ENCODE results near the gene EFS. TPM values are rescaled to one million over a fixed set of nuclear protein-coding genes. Genes with fewer than 3 reads are reported as not detected.
A peak's percentile ranks its signal among the peaks of the same experiment; 100 is the strongest.

EFS gene
- total RNA-seq, 2 donors from 2014 or later = not detected

GRCh38 chr14:23361320-23361719 is 3.7 kb downstream of the EFS start:
- no peaks in the 10 kb centered on the region for H3K4me1 Mint-ChIP-seq
- H3K27me3 Mint-ChIP-seq = peaks cover 15% of the 10 kb centered on the region
- no peak overlapping the region for H3K4me3 Mint-ChIP-seq
- no peaks in the 10 kb centered on the region for H3K36me3 Mint-ChIP-seq (ENCODE audit: low read depth)
- no peaks in the 10 kb centered on the region for H3K9me3 Mint-ChIP-seq
- H3K27ac Mint-ChIP-seq = peak overlapping the region; percentile 39
- peak; percentile 71 for ATAC-seq (replicated peaks)

DNA sequence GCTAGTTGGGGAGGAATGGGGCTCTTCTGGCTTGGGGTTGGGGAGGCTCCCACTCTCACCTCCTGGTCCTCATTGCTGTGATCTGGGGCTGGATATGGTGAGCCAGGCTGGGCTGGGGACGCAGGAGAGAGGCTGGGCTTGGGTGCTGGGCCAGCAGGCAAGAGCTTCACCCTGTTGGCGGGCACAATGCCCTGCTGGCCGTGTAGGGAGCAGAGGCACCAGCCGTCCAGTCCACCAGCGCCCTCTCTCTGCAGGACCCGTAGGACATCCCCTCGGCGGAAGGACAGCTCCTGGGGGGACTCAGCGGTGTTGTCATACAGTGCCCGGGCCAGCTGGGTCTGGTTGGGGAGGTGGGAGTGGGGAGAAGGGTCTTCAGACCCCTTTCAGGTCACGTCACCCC is 4.5 kb downstream of the EFS start:
- no peaks in the 10 kb centered on the region for H3K36me3 Mint-ChIP-seq (ENCODE audit: low read depth)
- H3K27me3 Mint-ChIP-seq = peaks cover 15% of the 10 kb centered on the region
- peak overlapping the region; percentile 39 for H3K27ac Mint-ChIP-seq
- no peaks in the 10 kb centered on the region for H3K9me3 Mint-ChIP-seq
- H3K4me1 Mint-ChIP-seq = no peaks in the 10 kb centered on the region
- ATAC-seq (replicated peaks) = no peak
- H3K4me3 Mint-ChIP-seq = no peak overlapping the region

DNA sequence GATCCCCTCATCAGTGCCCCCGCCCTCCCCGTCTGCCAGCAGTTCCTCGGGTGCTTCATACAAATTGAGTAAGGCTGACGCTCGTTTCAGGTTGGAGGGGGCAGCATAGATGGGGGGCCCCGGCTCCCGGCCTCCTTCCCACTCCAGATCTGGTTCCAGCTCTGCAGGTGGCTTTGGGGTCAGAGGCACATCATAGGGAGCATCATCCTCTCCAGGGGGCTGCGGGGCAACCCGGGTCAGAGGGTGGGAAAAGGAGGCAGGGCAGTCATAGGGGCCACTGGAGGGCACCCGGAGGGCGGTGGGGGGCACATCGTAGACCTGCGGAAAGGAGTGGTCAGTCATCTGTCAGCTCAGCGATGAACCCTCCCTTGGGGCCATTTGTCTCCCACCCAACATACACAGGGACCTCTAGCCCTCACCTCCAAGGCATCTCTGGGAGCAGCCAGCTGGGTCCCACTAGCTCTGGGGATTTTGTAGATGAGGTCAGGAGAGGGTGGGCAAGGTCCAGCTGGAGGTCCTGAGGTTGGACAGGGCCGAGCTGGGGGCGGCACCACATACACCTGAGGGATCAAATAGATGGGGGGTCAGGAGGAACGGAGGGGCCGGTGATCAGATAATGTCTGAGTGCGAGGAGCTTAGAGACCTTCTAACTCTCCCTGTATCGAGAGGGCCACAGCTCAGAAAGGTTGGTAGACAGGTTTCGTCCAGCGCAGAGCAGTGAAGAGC is 5.1 kb downstream of the EFS start:
- H3K27me3 Mint-ChIP-seq = peaks cover 19% of the 10 kb centered on the region
- no peak overlapping the region for H3K4me3 Mint-ChIP-seq
- no peak for ATAC-seq (replicated peaks)
- no peaks in the 10 kb centered on the region for H3K4me1 Mint-ChIP-seq
- H3K9me3 Mint-ChIP-seq = no peaks in the 10 kb centered on the region
- H3K36me3 Mint-ChIP-seq (ENCODE audit: low read depth) = no peaks in the 10 kb centered on the region
- no peak overlapping the region for H3K27ac Mint-ChIP-seq

GRCh38 chr14:23359167-23359626 is 5.8 kb downstream of the EFS start:
- ATAC-seq (replicated peaks) = no peak
- Mint-ChIP-seq H3K4me1 (no peaks in the 10 kb centered on the region), H3K36me3 (ENCODE audit: low read depth) (no peaks in the 10 kb centered on the region), H3K9me3 (no peaks in the 10 kb centered on the region), H3K27ac (no peak overlapping the region), H3K27me3 (peaks cover 15% of the 10 kb centered on the region), H3K4me3 (no peak overlapping the region)

DNA sequence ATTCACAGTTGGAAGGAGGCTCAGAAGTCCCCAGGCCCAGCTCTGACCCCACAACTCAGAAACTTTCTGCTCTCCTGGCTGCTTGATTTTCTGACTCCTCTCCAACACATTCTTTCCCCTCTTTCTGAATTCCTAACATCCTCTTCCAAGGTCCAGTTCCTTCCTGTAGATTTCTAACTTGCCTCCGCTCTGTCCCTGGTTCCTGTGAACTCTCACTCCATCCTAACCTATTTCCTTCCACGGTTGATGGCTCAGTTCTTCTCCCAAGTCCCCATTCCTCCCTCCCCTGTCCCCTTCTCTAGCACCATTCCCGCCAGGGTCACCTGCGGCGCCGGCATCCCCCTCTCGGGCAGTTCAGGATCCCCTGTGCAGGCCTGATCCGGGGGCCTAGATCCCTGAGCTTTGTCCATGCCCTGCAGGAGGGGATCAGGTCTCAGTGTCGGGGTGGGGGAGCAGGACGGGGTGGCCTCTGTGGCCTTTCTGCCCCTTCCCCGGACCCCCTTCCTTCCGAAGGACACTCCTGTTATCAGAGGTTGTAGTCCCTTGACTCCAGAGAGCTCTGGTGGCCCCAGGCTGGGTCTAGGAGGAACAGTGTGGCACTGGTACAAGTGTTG is 6.3 kb downstream of the EFS start:
- peaks cover 21% of the 10 kb centered on the region for H3K27me3 Mint-ChIP-seq
- H3K36me3 Mint-ChIP-seq (ENCODE audit: low read depth) = no peaks in the 10 kb centered on the region
- no peaks in the 10 kb centered on the region for H3K4me1 Mint-ChIP-seq
- H3K4me3 Mint-ChIP-seq = no peak overlapping the region
- no peaks in the 10 kb centered on the region for H3K9me3 Mint-ChIP-seq
- no peak for ATAC-seq (replicated peaks)
- no peak overlapping the region for H3K27ac Mint-ChIP-seq

- Mint-ChIP-seq H3K4me3 (no peak overlapping the region), H3K4me1 (peaks cover 6% of the 10 kb centered on the region), H3K36me3 (ENCODE audit: low read depth) (no peaks in the 10 kb centered on the region), H3K27ac (no peak overlapping the region), H3K9me3 (no peaks in the 10 kb centered on the region), H3K27me3 (peaks cover 26% of the 10 kb centered on the region)
- no peak for ATAC-seq (replicated peaks)
Observed at GRCh38 chr14:23358042-23358441, 6.9 kb downstream of the EFS start.

GRCh38 chr14:23357261-23357660 is 7.7 kb downstream of the EFS start:
- no peak for ATAC-seq (replicated peaks)
- Mint-ChIP-seq H3K4me3 (no peak overlapping the region), H3K27ac (no peak overlapping the region), H3K9me3 (no peaks in the 10 kb centered on the region), H3K36me3 (ENCODE audit: low read depth) (no peaks in the 10 kb centered on the region), H3K27me3 (peaks cover 28% of the 10 kb centered on the region), H3K4me1 (peaks cover 8% of the 10 kb centered on the region)

GRCh38 chr14:23356662-23357061 is 8.3 kb downstream of the EFS start:
- H3K36me3 Mint-ChIP-seq (ENCODE audit: low read depth) = no peaks in the 10 kb centered on the region
- H3K4me3 Mint-ChIP-seq = no peak overlapping the region
- H3K27me3 Mint-ChIP-seq = peaks cover 28% of the 10 kb centered on the region
- ATAC-seq (replicated peaks) = no peak
- no peak overlapping the region for H3K27ac Mint-ChIP-seq
- H3K9me3 Mint-ChIP-seq = no peaks in the 10 kb centered on the region
- H3K4me1 Mint-ChIP-seq = peaks cover 8% of the 10 kb centered on the region

- H3K4me3 Mint-ChIP-seq = no peak overlapping the region
- H3K4me1 Mint-ChIP-seq = peaks cover 8% of the 10 kb centered on the region
- H3K9me3 Mint-ChIP-seq = no peaks in the 10 kb centered on the region
- no peak for ATAC-seq (replicated peaks)
- no peak overlapping the region for H3K27ac Mint-ChIP-seq
- H3K36me3 Mint-ChIP-seq (ENCODE audit: low read depth) = no peaks in the 10 kb centered on the region
- H3K27me3 Mint-ChIP-seq = peaks cover 31% of the 10 kb centered on the region
Observed at GRCh38 chr14:23355871-23356435, 9.0 kb downstream of the EFS start.

GRCh38 chr14:23354990-23355389 is 10.0 kb downstream of the EFS start:
- H3K27me3 Mint-ChIP-seq = peaks cover 31% of the 10 kb centered on the region
- no peak overlapping the region for H3K4me3 Mint-ChIP-seq
- peaks cover 8% of the 10 kb centered on the region for H3K4me1 Mint-ChIP-seq
- no peak overlapping the region for H3K27ac Mint-ChIP-seq
- ATAC-seq (replicated peaks) = no peak
- H3K36me3 Mint-ChIP-seq (ENCODE audit: low read depth) = no peaks in the 10 kb centered on the region
- H3K9me3 Mint-ChIP-seq = no peaks in the 10 kb centered on the region

GRCh38 chr14:23353433-23353780 is 11.6 kb downstream of the EFS start:
- H3K27ac Mint-ChIP-seq = no peak overlapping the region
- H3K36me3 Mint-ChIP-seq (ENCODE audit: low read depth) = no peaks in the 10 kb centered on the region
- H3K27me3 Mint-ChIP-seq = peaks cover 31% of the 10 kb centered on the region
- peaks cover 8% of the 10 kb centered on the region for H3K4me1 Mint-ChIP-seq
- H3K9me3 Mint-ChIP-seq = no peaks in the 10 kb centered on the region
- H3K4me3 Mint-ChIP-seq = peak overlapping the region; percentile 80
- no peak for ATAC-seq (replicated peaks)

GRCh38 chr14:23352506-23353432 is 12.2 kb downstream of the EFS start, which contains the start of gene SLC22A17:
Gene SLC22A17, minus strand, starts transcription at chr14:23352887.
- H3K4me1 Mint-ChIP-seq = peaks cover 8% of the 10 kb centered on the region
- H3K27me3 Mint-ChIP-seq = peaks cover 31% of the 10 kb centered on the region

GRCh38 chr14:23351681-23352505 is 13.1 kb downstream of the EFS start:
- H3K9me3 Mint-ChIP-seq = no peaks in the 10 kb centered on the region
- H3K4me1 Mint-ChIP-seq = peaks cover 8% of the 10 kb centered on the region
- ATAC-seq (replicated peaks) = peak; percentile 31

More at GRCh38 chr14:23352506-23353432, 12.2 kb downstream of the EFS start, which contains the start of gene SLC22A17:
- Mint-ChIP-seq H3K36me3 (ENCODE audit: low read depth) (no peaks in the 10 kb centered on the region), H3K27ac (no peak within 1 kb of the TSS), H3K4me3 (peak within 1 kb of the TSS; percentile 80), H3K9me3 (no peaks in the 10 kb centered on the region)
- peak; percentile 89 for ATAC-seq (replicated peaks)

More at GRCh38 chr14:23351681-23352505, 13.1 kb downstream of the EFS start:
- Mint-ChIP-seq H3K4me3 (peak overlapping the region; percentile 80), H3K27me3 (peaks cover 31% of the 10 kb centered on the region), H3K27ac (no peak overlapping the region), H3K36me3 (ENCODE audit: low read depth) (no peaks in the 10 kb centered on the region)
